HTR-8/SVneo (cell line): Measurements from ENCODE around the gene GSG1L.

Experiments used
- DNase-seq: peaks from one replicate; pipeline ENCODE4 v3.0.0; 2011; ENCODE audit warnings: low spot score, mixed read lengths; ENCODE audit not compliant: insufficient read length
- FAIRE-seq: peaks from 2 replicates; lab custom pipeline; 2011; peaks lifted over from hg19 to GRCh38; lab: Jason Lieb, UNC

Gene GSG1L

GRCh38 chr16:27784351-27785306 is 278.9 kb downstream of the GSG1L start:
- DNase-seq (no peak), FAIRE-seq (no peak)

- FAIRE-seq (no peak), DNase-seq (no peak)
Observed at GRCh38 chr16:27781981-27782880, 281.3 kb downstream of the GSG1L start.

- DNase-seq (no peak), FAIRE-seq (no peak)
Observed at GRCh38 chr16:27781195-27781524, 282.4 kb downstream of the GSG1L start.

GRCh38 chr16:27780468-27781194 is 282.9 kb downstream of the GSG1L start:
- DNase-seq: no peak
- no peak for FAIRE-seq

GRCh38 chr16:27779641-27780164 is 283.8 kb downstream of the GSG1L start:
- FAIRE-seq (no peak), DNase-seq (no peak)

- DNase-seq: no peak
- FAIRE-seq: no peak
Observed at GRCh38 chr16:27778926-27779570, 284.5 kb downstream of the GSG1L start.

- DNase-seq (no peak), FAIRE-seq (no peak)
Observed at GRCh38 chr16:27778171-27778925, 285.2 kb downstream of the GSG1L start.

GRCh38 chr16:27777527-27777926 is 286.0 kb downstream of the GSG1L start:
- DNase-seq (no peak), FAIRE-seq (no peak)

- DNase-seq (no peak), FAIRE-seq (no peak)
Observed at GRCh38 chr16:27776556-27777225, 286.8 kb downstream of the GSG1L start.

- no peak for FAIRE-seq
- no peak for DNase-seq
Observed at GRCh38 chr16:27775254-27775653, 288.3 kb downstream of the GSG1L start.

- FAIRE-seq (no peak), DNase-seq (no peak)
Observed at GRCh38 chr16:27774779-27775178, 288.7 kb downstream of the GSG1L start.

- no peak for FAIRE-seq
- no peak for DNase-seq
Observed at GRCh38 chr16:27773344-27773743, 290.2 kb downstream of the GSG1L start.

GRCh38 chr16:27772093-27772825 is 291.3 kb downstream of the GSG1L start:
- FAIRE-seq (no peak), DNase-seq (no peak)

GRCh38 chr16:27771201-27771910 is 292.2 kb downstream of the GSG1L start:
- FAIRE-seq (no peak), DNase-seq (no peak)

- no peak for DNase-seq
- no peak for FAIRE-seq
Observed at GRCh38 chr16:27770271-27771196, 293.0 kb downstream of the GSG1L start.

- DNase-seq: no peak
- no peak for FAIRE-seq
Observed at GRCh38 chr16:27769561-27770255, 293.8 kb downstream of the GSG1L start.
